Neural progenitor cell (in vitro differentiated cells): ENCODE results near the gene ERVMER34-1.

Experiments
- CTCF ChIP-seq: fragments of 200-600 bp; sonication (generic); IDR thresholded peaks from 2 replicates; pipeline ENCODE4 v1.5.1; 2017; ENCODE audit warnings: antibody characterized with exemption, mild to moderate bottlenecking
- EZH2 ChIP-seq: fragments of 200-600 bp; sonication (generic); IDR thresholded peaks from 2 replicates; pipeline ENCODE4 v1.6.1; 2017; ENCODE audit warnings: antibody characterized with exemption, mild to moderate bottlenecking, moderate library complexity
- EZH2phosphoT487 ChIP-seq: fragments of 200-600 bp; sonication (generic); IDR thresholded peaks from 2 replicates; pipeline ENCODE4 v1.6.1; 2017; ENCODE audit warnings: antibody characterized with exemption

- TF ChIP-seq CTCF, result no peak
- TF ChIP-seq EZH2, result no peak
- no peak for TF ChIP-seq EZH2phosphoT487
These were observed 21.6 kb downstream of the ERVMER34-1 start for GRCh38 chr4:52729586-52729985.
